Activated CD8-positive, alpha-beta memory T cell treated with anti-CD3 and anti-CD28 coated beads, Interleukin-2, amount 50 U/mL, for 1 hour (primary cell): Measurements from ENCODE around the gene FUT9.

Experiments used
- DNase-seq: peaks from one replicate; pipeline ENCODE4 v3.0.0-alpha.2; 2020; ENCODE audit errors: extremely low read depth

FUT9 gene

GRCh38 chr6:96015518-96016333 lies at the start of gene FUT9:
FUT9 (plus strand) TSS chr6:96015974; CDS start chr6:96203156, 187,182 bp downstream.
- no peak for DNase-seq

GRCh38 chr6:95967594-95967993 lies 48.2 kb upstream of the FUT9 start:
- no peak for DNase-seq

- DNase-seq = no peak
Measured at GRCh38 chr6:95973976-95974375, 41.8 kb upstream of the FUT9 start.

GRCh38 chr6:95978230-95978629 lies 37.5 kb upstream of the FUT9 start:
- DNase-seq = no peak

- DNase-seq = no peak
Measured at GRCh38 chr6:95991906-95992305, 23.9 kb upstream of the FUT9 start.

- no peak for DNase-seq
Measured at GRCh38 chr6:95994151-95994550, 21.6 kb upstream of the FUT9 start.

GRCh38 chr6:95998133-95998532 lies 17.6 kb upstream of the FUT9 start:
- no peak for DNase-seq

- no peak for DNase-seq
Measured at GRCh38 chr6:96001891-96002575, 13.7 kb upstream of the FUT9 start.

- DNase-seq = no peak
Measured at GRCh38 chr6:96002576-96002910, 13.2 kb upstream of the FUT9 start.

- DNase-seq = no peak
Measured at GRCh38 chr6:96002912-96003311, 12.9 kb upstream of the FUT9 start.

GRCh38 chr6:96007663-96008062 lies 8.1 kb upstream of the FUT9 start:
- no peak for DNase-seq

GRCh38 chr6:96013531-96013930 lies 2.2 kb upstream of the FUT9 start:
- no peak for DNase-seq

GRCh38 chr6:96014846-96015517 lies 792 bp upstream of the FUT9 start:
- no peak for DNase-seq

GRCh38 chr6:96016334-96017069 lies 728 bp downstream of the FUT9 start:
- DNase-seq = no peak

GRCh38 chr6:96017070-96017359 lies 1.2 kb downstream of the FUT9 start:
- no peak for DNase-seq

GRCh38 chr6:96022225-96022624 lies 6.5 kb downstream of the FUT9 start:
- no peak for DNase-seq

- DNase-seq = no peak
Measured at GRCh38 chr6:96032661-96033060, 16.9 kb downstream of the FUT9 start.

- no peak for DNase-seq
Measured at GRCh38 chr6:96051555-96051954, 35.8 kb downstream of the FUT9 start.

GRCh38 chr6:96058082-96058481 lies 42.3 kb downstream of the FUT9 start:
- DNase-seq = no peak

- no peak for DNase-seq
Measured at GRCh38 chr6:96059586-96059985, 43.8 kb downstream of the FUT9 start.

- DNase-seq = no peak
Measured at GRCh38 chr6:96060249-96060648, 44.5 kb downstream of the FUT9 start.

- DNase-seq = no peak
Measured at GRCh38 chr6:96065213-96065612, 49.4 kb downstream of the FUT9 start.
